Tibial nerve (tissue), 3 donors: ENCODE data around the gene TOR3A.

Source experiments
- CTCF ChIP-seq, 5 experiments: fragments of 200-600 bp in 3 of 5; fragments of 450-650 bp in 2 of 5; sonication (generic) in 3 of 5; IDR thresholded peaks; one replicate each; pipeline ENCODE4 v1.5.1; 2016 to 2019; ENCODE audit warnings: antibody characterized with exemption in 5 of 5, mild to moderate bottlenecking in 3 of 5, moderate library complexity in 2 of 5
- POLR2A ChIP-seq, 2 donors: fragments of 450-650 bp; IDR thresholded peaks; one replicate each; pipeline ENCODE4 v1.6.1; 2017; ENCODE audit warnings: antibody characterized with exemption in 2 of 2, mild to moderate bottlenecking in 2 of 2, moderate library complexity in 2 of 2

- TF ChIP-seq CTCF (IDR thresholded peaks at IDR 0.05), result no peak
- TF ChIP-seq POLR2A (IDR thresholded peaks at IDR 0.05), result no peak
Observed at GRCh38 chr1:179124873-179125272, 43.0 kb downstream of the TOR3A start.
